PC-9 (cell line): ENCODE results near the gene TMEM222. TPM values are rescaled to one million over a fixed set of nuclear protein-coding genes. Genes with fewer than 3 reads are reported as not detected.

Experiments used
- total RNA-seq: library from RNA; stranded (reverse); gene quantifications from 2 replicates; pipeline ENCODE4 v1.2.3, GENCODE V29; 2021

TMEM222 gene
- total RNA-seq, 1 experiment from 2014 or later: 32.8 TPM

Other genes starting within 250 kb of the TMEM222 start
- 17.9 and 27.5 TPM in 2 replicates for gene SLC9A1, start 167.0 kb upstream of the TMEM222 start, total RNA-seq
- gene WDTC1, start 87.5 kb upstream of the TMEM222 start, total RNA-seq: 37.1 and 39.2 TPM in 2 replicates
- 43.7 and 49.8 TPM in 2 replicates for gene SYTL1, start 19.9 kb downstream of the TMEM222 start, total RNA-seq
- 25.1 and 26.2 TPM in 2 replicates for gene MAP3K6, start 44.8 kb downstream of the TMEM222 start, total RNA-seq
- not detected in 2 replicates for gene FCN3, start 52.7 kb downstream of the TMEM222 start, total RNA-seq
- 0.63 and 1.7 TPM in 2 replicates for gene CD164L2, start 61.2 kb downstream of the TMEM222 start, total RNA-seq
- 0.98 and 1.2 TPM in 2 replicates for gene GPR3, start 70.5 kb downstream of the TMEM222 start, total RNA-seq
- gene WASF2, start 168.0 kb downstream of the TMEM222 start, total RNA-seq: 96.5 and 134 TPM in 2 replicates